H1 (cell line): Measurements from ENCODE around the gene DOCK8. TPM values are rescaled to one million over a fixed set of nuclear protein-coding genes. Genes with fewer than 3 reads are reported as not detected.

Source experiments
- CTCF ChIA-PET: fragments of 300-600 bp; sonication (Branson Sonifier 250); formaldehyde crosslinking; loops from one replicate; lab custom pipeline; 2021; ENCODE audit not compliant: partially characterized antibody; lab: Charles Lee
- POLR2A ChIA-PET: fragments of 300-600 bp; sonication (Branson Sonifier 250); formaldehyde crosslinking; loops from one replicate; lab custom pipeline; 2021; ENCODE audit warnings: inconsistent platforms; ENCODE audit not compliant: partially characterized antibody; lab: Charles Lee
- DNase-seq, 2 experiments: peaks; one replicate each; pipeline versions ENCODE4 v3.0.0 to v3.0.0-alpha.2; 2010 to 2022; ENCODE audit warnings: low spot score in 2 of 2, low read depth in 1 of 2, mixed read lengths in 1 of 2
- FAIRE-seq: peaks from 2 replicates; lab custom pipeline; 2011; peaks lifted over from hg19 to GRCh38; lab: Jason Lieb, UNC
- H2AFZ ChIP-seq: 2 replicates; pipeline ENCODE4 v1.8.1; 2012; ENCODE audit warnings: low read length, inconsistent platforms
- H2AK5ac ChIP-seq: 2 replicates; pipeline ENCODE4 v1.6.1; 2013; ENCODE audit warnings: low read depth, low read length
- H2BK120ac ChIP-seq: replicated peaks from 2 replicates; pipeline ENCODE3; 2013; ENCODE audit warnings: low read depth, low read length, inconsistent platforms
- H2BK12ac ChIP-seq: 2 replicates; pipeline ENCODE4 v1.6.1; 2013; ENCODE audit warnings: low read depth, low read length
- H2BK15ac ChIP-seq: 2 replicates; pipeline ENCODE4 v1.6.1; 2013; ENCODE audit warnings: low read length
- H2BK20ac ChIP-seq: 2 replicates; pipeline ENCODE4 v1.6.1; 2013; ENCODE audit warnings: low read length
- H2BK5ac ChIP-seq: 2 replicates; pipeline ENCODE4 v1.6.1; 2013; ENCODE audit warnings: low read depth, low read length
- H3K14ac ChIP-seq: 2 replicates; pipeline ENCODE4 v1.6.1; 2013; ENCODE audit warnings: inconsistent platforms; ENCODE audit not compliant: insufficient read length
- H3K18ac ChIP-seq: 2 replicates; pipeline ENCODE4 v1.6.1; 2013; ENCODE audit warnings: low read length; ENCODE audit errors: extremely low read depth
- H3K23ac ChIP-seq: 2 replicates; pipeline ENCODE4 v1.6.1; 2013; ENCODE audit warnings: inconsistent platforms; ENCODE audit not compliant: insufficient read length
- H3K23me2 ChIP-seq: 2 replicates; pipeline ENCODE4 v1.6.1; 2013; ENCODE audit warnings: low read depth, low read length
- H3K27ac ChIP-seq: 2 replicates; pipeline ENCODE4 v1.6.1; 2011; ENCODE audit warnings: low read depth, low read length, inconsistent platforms
- H3K27me3 ChIP-seq, 4 experiments: replicated peaks in 1 of 4; 1 replicate in 1 of 4; 2 replicates in 3 of 4; pipeline versions ENCODE4 v1.6.1 to v1.8.1; 2011 to 2013; ENCODE audit warnings: low read length in 3 of 4, mild to moderate bottlenecking in 3 of 4, inconsistent platforms in 2 of 4, mixed read lengths in 2 of 4, moderate library complexity in 1 of 4; ENCODE audit not compliant: control insufficient read depth in 3 of 4, insufficient read depth in 3 of 4; ENCODE audit errors: extremely low read depth in 1 of 4
- H3K36me3 ChIP-seq, 4 experiments: 2 replicates each; pipeline versions ENCODE4 v1.6.1 to v1.8.1; 2011 to 2013; ENCODE audit warnings: mild to moderate bottlenecking in 4 of 4, low read length in 3 of 4, moderate library complexity in 2 of 4, control low read depth in 1 of 4, inconsistent platforms in 1 of 4; ENCODE audit not compliant: insufficient read depth in 4 of 4, control insufficient read depth in 2 of 4
- H3K4ac ChIP-seq: replicated peaks from 2 replicates; pipeline ENCODE3; 2013; ENCODE audit warnings: low read length, low read depth, mixed read lengths, inconsistent platforms; ENCODE audit not compliant: insufficient read length
- H3K4me1 ChIP-seq, 4 experiments: replicated peaks in 1 of 4; 1 replicate in 1 of 4; 2 replicates in 3 of 4; pipeline versions ENCODE4 v1.6.1 to v1.8.1; 2011 to 2013; ENCODE audit warnings: low read length in 3 of 4, inconsistent platforms in 2 of 4, mixed read lengths in 1 of 4; ENCODE audit not compliant: insufficient read depth in 4 of 4, control insufficient read depth in 3 of 4
- H3K4me2 ChIP-seq, 2 experiments: 2 replicates each; pipeline versions ENCODE4 v1.6.1 to v1.8.1; 2011 to 2013; ENCODE audit warnings: low read depth in 2 of 2, low read length in 2 of 2, control low read depth in 1 of 2, inconsistent platforms in 1 of 2, mild to moderate bottlenecking in 1 of 2; ENCODE audit not compliant: insufficient read depth in 1 of 2
- H3K4me3 ChIP-seq, 4 experiments: fragments of 200-600, 300-600 bp in 1 of 4; sonication (generic), shearing (Covaris generic), sonication (Bioruptor Twin) in 1 of 4; 2 replicates each; pipeline versions ENCODE4 v1.5.1 to v1.8.1; 2011 to 2016; ENCODE audit warnings: low read length in 4 of 4, low read depth in 3 of 4, control low read depth in 2 of 4, inconsistent platforms in 2 of 4, mild to moderate bottlenecking in 2 of 4, mixed read lengths in 1 of 4, moderate library complexity in 1 of 4; ENCODE audit not compliant: insufficient read depth in 2 of 4; ENCODE audit errors: extremely low read depth in 1 of 4
- H3K56ac ChIP-seq: replicated peaks from 2 replicates; pipeline ENCODE3; 2013; ENCODE audit warnings: low read depth, mild to moderate bottlenecking, mixed read lengths, low read length, inconsistent platforms; ENCODE audit not compliant: insufficient read length
- H3K79me1 ChIP-seq: 2 replicates; pipeline ENCODE4 v1.6.1; 2013; ENCODE audit warnings: low read depth, low read length, control low read depth
- H3K79me2 ChIP-seq, 2 experiments: 2 replicates each; pipeline versions ENCODE4 v1.6.1 to v1.8.1; 2012 to 2013; ENCODE audit warnings: low read length in 2 of 2, mild to moderate bottlenecking in 2 of 2, inconsistent platforms in 1 of 2; ENCODE audit not compliant: insufficient read depth in 2 of 2, control insufficient read depth in 1 of 2
- H3K9ac ChIP-seq, 4 experiments: replicated peaks in 1 of 4; 1 replicate in 1 of 4; 2 replicates in 3 of 4; pipeline versions ENCODE4 v1.6.1 to v1.8.1; 2011 to 2013; ENCODE audit warnings: low read depth in 3 of 4, low read length in 3 of 4, control low read depth in 2 of 4, mild to moderate bottlenecking in 2 of 4, moderate library complexity in 2 of 4, inconsistent platforms in 1 of 4; ENCODE audit errors: extremely low read depth in 1 of 4
- H3K9me3 ChIP-seq, 2 experiments: 2 replicates each; pipeline versions ENCODE4 v1.6.1 to v1.8.1; 2012 to 2013; ENCODE audit warnings: mild to moderate bottlenecking in 2 of 2, moderate library complexity in 2 of 2, control low read depth in 1 of 2, inconsistent platforms in 1 of 2, low read depth in 1 of 2, low read length in 1 of 2, mixed read lengths in 1 of 2; ENCODE audit not compliant: insufficient read depth in 2 of 2
- H4K20me1 ChIP-seq, 2 experiments: replicated peaks in 1 of 2; 2 replicates each; pipeline versions ENCODE3 to v1.8.1; 2011 to 2013; ENCODE audit warnings: inconsistent platforms in 2 of 2, low read length in 2 of 2, mild to moderate bottlenecking in 1 of 2; ENCODE audit not compliant: insufficient read depth in 2 of 2, control insufficient read depth in 1 of 2
- H4K5ac ChIP-seq: 2 replicates; pipeline ENCODE4 v1.6.1; 2013; ENCODE audit warnings: low read length, low read depth, mixed read lengths, inconsistent platforms; ENCODE audit not compliant: insufficient read length
- H4K8ac ChIP-seq: 2 replicates; pipeline ENCODE4 v1.8.0; 2013; ENCODE audit warnings: mild to moderate bottlenecking, moderate library complexity, low read length, inconsistent platforms; ENCODE audit not compliant: insufficient read depth; ENCODE audit errors: extremely low read depth
- H4K91ac ChIP-seq: replicated peaks from 2 replicates; pipeline ENCODE3; 2013; ENCODE audit warnings: low read length, mixed read lengths, inconsistent platforms; ENCODE audit not compliant: insufficient read length
- CBX5 ChIP-seq: fragments of 300-800, 300-1000 bp; sonication (generic); IDR thresholded peaks from 2 replicates; pipeline ENCODE4 v1.7.1; 2016; ENCODE audit warnings: antibody characterized with exemption, low read length, low read depth
- CHD1 ChIP-seq: IDR thresholded peaks from 2 replicates; pipeline ENCODE4 v1.6.1; 2012; ENCODE audit warnings: low read depth, low read length, improper control_type of control experiment
- EP300 ChIP-seq, 2 experiments: IDR thresholded peaks; 1 replicate in 1 of 2; 2 replicates in 1 of 2; pipeline ENCODE4 v1.6.1; 2011 to 2012; ENCODE audit warnings: low read depth in 2 of 2, low read length in 2 of 2, mild to moderate bottlenecking in 2 of 2, borderline replicate concordance in 1 of 2, inconsistent platforms in 1 of 2, moderate library complexity in 1 of 2
- EZH2 ChIP-seq: fragments of 200-600 bp; sonication (generic); IDR thresholded peaks from 2 replicates; pipeline ENCODE4 v1.7.1; 2012; ENCODE audit warnings: low read depth, mild to moderate bottlenecking, moderate library complexity, low read length, inconsistent platforms; ENCODE audit not compliant: severe bottlenecking
- FOSL1 ChIP-seq: IDR thresholded peaks from 2 replicates; pipeline ENCODE4 v1.6.1; 2011; ENCODE audit warnings: mild to moderate bottlenecking, low read depth, low read length, moderate library complexity; ENCODE audit not compliant: insufficient read depth
- KDM4A ChIP-seq: IDR thresholded peaks from one replicate; pipeline ENCODE4 v1.7.1; 2012; ENCODE audit warnings: low read depth, mild to moderate bottlenecking, moderate library complexity, low read length, inconsistent platforms; ENCODE audit not compliant: severe bottlenecking
- NANOG ChIP-seq: IDR thresholded peaks from 2 replicates; pipeline ENCODE4 v1.6.1; 2011; ENCODE audit warnings: low read length, low read depth, mild to moderate bottlenecking, inconsistent platforms; ENCODE audit not compliant: insufficient read depth, poor library complexity, severe bottlenecking
- POLR2AphosphoS5 ChIP-seq: IDR thresholded peaks from 2 replicates; pipeline ENCODE4 v1.6.1; 2011; ENCODE audit warnings: low read depth, low read length
- RFX5 ChIP-seq: IDR thresholded peaks from 2 replicates; pipeline ENCODE4 v1.6.1; 2011; ENCODE audit warnings: low read depth, low read length, improper control_type of control experiment, borderline replicate concordance
- RNF2 ChIP-seq: fragments of 200-900, 300-1000 bp; sonication (generic); IDR thresholded peaks from 2 replicates; pipeline ENCODE4 v1.7.1; 2016; ENCODE audit warnings: borderline replicate concordance, low read depth, mild to moderate bottlenecking, antibody characterized with exemption, low read length; ENCODE audit not compliant: poor library complexity, severe bottlenecking; ENCODE audit errors: missing control alignments
- TCF12 ChIP-seq: IDR thresholded peaks from 2 replicates; pipeline ENCODE4 v1.6.1; 2011; ENCODE audit warnings: low read depth, mild to moderate bottlenecking, low read length
- WGBS, 2 experiments: shearing (Covaris generic) in 1 of 2; methylation state at CpG; one replicate each; pipeline versions ENCODE4 v1.1.6 to v1.1.7; 2013 to 2015; ENCODE audit warnings: low lambda C conversion rate in 2 of 2, mixed read lengths in 2 of 2, inconsistent platforms in 1 of 2, low coverage in 1 of 2, missing lambda C conversion rate in 1 of 2; ENCODE audit not compliant: insufficient replicate concordance in 2 of 2, insufficient coverage in 1 of 2, insufficient read length in 1 of 2; ENCODE audit errors: extremely low coverage in 1 of 2, missing lambda C conversion rate in 1 of 2; 5-methylcytosine and 5-hydroxymethylcytosine counted together
- polyA plus RNA-seq, 7 experiments: library from polyadenylated mRNA; depleted of rRNA in 3 of 7; stranded (reverse) in 5 of 7; unstranded in 2 of 7; fragments of >200 nt in 5 of 7; fragments of 200-250 nt in 2 of 7; gene quantifications; 1 replicate in 5 of 7; 2 replicates in 1 of 7; 4 replicates in 1 of 7; pipeline versions ENCODE4 v1.2.1 to v1.2.3, GENCODE V29; 2011 to 2013; ENCODE audit warnings: missing spikeins in 2 of 7, mixed read lengths in 2 of 7
- total RNA-seq: library from RNA; stranded (reverse); fragmentation: NEBNext Ultra II Directional; extraction: Animal tissue kit (Norgen Biotek cat#: 25700); gene quantifications from 2 replicates; pipeline ENCODE4 v1.2.1, GENCODE V29; 2021
- TF ChIP-seq, protein P1 (sequence below): IDR thresholded peaks from 2 replicates; pipeline ENCODE4 v1.6.1; 2012; ENCODE audit warnings: low read length, inconsistent platforms

The DOCK8 gene
- total and polyA plus RNA-seq, 2 of the 8 experiments (the other 6 are each of a cell fraction or from before 2014, with no cell fraction given), result 0.57 to 2.0 TPM

DNA sequence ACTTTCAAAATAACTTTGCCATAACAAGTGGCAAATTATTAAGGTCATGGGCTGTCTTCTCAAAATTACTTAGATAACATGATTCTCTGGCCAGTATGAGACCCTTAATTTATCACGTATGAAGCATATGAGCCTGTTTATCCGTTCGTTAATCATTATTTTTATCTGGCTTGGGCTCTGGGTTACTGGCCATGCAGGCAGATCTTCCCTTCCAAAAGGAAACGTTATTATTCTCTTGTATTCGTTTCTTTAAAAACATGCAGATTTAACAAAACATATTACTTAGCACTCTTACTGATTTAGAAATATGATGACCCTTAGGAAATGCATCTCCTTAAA, 148.6 kb downstream of the DOCK8 start:
- Histone ChIP-seq H4K20me1 (no peaks in the 10 kb centered on the region), H2AFZ (no peak overlapping the region), H3K27me3 (no peaks in the 10 kb centered on the region), H4K91ac (no peak overlapping the region), H3K4ac (no peak overlapping the region), H3K9ac (no peak overlapping the region), H3K4me1 (no peaks in the 10 kb centered on the region), H2BK5ac (no peak overlapping the region), H3K36me3 (no peaks in the 10 kb centered on the region), H3K27ac (no peak overlapping the region), H3K79me1 (no peaks in the 10 kb centered on the region; the same call in 1 of the 2 replicates), H3K23ac (no peak overlapping the region), H4K8ac (no peak overlapping the region), H3K79me2 (no peaks in the 10 kb centered on the region), H3K14ac (no peak overlapping the region), H2BK12ac (no peak overlapping the region), H3K4me3 (no peak overlapping the region), H3K4me2 (no peak overlapping the region), H3K18ac (no peak overlapping the region), H3K23me2 (no peaks in the 10 kb centered on the region), H2BK20ac (no peak overlapping the region), H2BK15ac (no peak overlapping the region), H3K56ac (no peak overlapping the region), H2BK120ac (no peak overlapping the region), H4K5ac (no peak overlapping the region), H3K9me3 (no peaks in the 10 kb centered on the region), H2AK5ac (no peak overlapping the region)
- DNase-seq, result no peak
- 93% methylated on average over 5 of the region's 5 CpGs; no CpG with 5 or more reads in 1 of the 2 experiments for WGBS, 2 experiments
- POLR2A ChIA-PET, result no interaction called here
- CTCF ChIA-PET, result interaction anchor here (0.6 kb wide), 1 partner anchor 397 kb away, joined by 3 read pairs; no protein-coding TSS in a partner anchor
- no peak for FAIRE-seq
- TF ChIP-seq RFX5 (no peak), POLR2AphosphoS5 (no peak), KDM4A (no peak), EP300 (IDR thresholded peaks at IDR 0.05; ENCODE audit: borderline replicate concordance in 1 of 2, low read depth in 2 of 2, low read length in 2 of 2) (no peak), CHD1 (no peak), TCF12 (no peak), CBX5 (no peak), NANOG (no peak), RNF2 (no peak), FOSL1 (no peak), EZH2 (no peak)
- TF ChIP-seq, protein P1, sequence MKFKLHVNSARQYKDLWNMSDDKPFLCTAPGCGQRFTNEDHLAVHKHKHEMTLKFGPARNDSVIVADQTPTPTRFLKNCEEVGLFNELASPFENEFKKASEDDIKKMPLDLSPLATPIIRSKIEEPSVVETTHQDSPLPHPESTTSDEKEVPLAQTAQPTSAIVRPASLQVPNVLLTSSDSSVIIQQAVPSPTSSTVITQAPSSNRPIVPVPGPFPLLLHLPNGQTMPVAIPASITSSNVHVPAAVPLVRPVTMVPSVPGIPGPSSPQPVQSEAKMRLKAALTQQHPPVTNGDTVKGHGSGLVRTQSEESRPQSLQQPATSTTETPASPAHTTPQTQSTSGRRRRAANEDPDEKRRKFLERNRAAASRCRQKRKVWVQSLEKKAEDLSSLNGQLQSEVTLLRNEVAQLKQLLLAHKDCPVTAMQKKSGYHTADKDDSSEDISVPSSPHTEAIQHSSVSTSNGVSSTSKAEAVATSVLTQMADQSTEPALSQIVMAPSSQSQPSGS, result no peak
